SW 1271 (cell line): ENCODE data around the gene NCKAP5L.

ENCODE experiments used
- DNase-seq, 2 experiments: peaks; one replicate each; lab custom pipeline; 2025; lab: John Stamatoyannopoulos, UW

NCKAP5L gene

DNA sequence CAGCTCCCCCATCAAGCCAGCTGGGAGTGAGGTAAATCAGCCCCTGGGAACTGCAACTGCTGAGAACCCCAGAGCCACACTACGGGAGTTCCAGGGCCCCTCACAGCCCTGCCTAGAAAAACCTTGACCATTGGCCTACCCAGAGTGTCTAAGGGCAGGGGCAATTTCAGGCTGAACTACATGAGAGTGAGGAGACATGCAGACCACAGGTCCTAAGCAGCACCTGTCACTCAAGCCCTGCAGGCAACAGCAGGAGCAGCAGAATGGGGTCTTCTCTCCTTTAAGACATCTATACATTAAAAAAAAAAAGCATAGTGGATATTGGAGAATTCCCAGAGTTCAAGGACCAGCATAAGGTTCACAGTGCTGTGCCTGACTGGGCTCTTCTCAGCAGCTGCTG is 4.9 kb downstream of the NCKAP5L start:
- no peak for DNase-seq

DNA sequence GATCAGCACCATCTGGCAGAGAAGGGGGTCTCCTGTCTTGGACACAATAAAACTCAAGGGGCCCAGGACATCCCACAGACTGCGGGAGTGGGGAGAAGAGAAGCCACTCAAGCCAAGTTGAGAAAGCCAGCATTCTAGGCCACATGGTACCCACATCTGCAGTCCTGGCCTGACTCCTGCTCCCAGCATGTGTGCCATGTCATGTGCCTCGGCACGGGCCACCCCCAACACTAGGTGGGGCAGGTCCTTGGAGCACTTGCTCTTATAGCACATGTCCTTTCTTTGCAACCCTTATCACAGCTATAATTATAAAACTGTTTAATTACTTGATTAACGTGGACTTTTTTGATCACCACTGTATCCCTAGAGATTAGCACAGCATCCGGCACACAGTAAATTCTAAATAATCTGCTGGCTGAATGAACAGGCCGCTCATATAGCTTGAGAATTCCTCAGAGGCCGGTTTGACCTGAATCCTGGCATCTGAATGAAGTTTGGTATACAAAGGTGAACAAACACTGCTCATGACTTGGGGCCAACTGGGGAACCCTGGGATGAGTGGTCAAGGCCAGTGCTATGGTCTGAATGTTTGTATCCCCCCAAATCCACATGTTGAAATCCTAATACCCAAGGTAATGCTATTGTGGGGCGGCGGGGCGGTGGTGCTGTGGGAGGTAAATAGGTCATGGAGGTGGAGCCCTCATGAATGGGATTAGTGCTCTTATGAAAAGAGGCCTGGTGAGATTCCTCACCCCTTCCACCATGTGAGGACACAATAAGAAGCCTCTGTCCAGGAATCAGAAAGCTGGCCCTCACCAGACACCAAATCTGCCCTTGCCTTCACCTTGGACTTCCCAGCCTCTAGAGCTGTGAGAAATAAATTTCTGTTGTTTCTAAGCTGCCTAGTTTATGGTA is 6.6 kb downstream of the NCKAP5L start:
- DNase-seq, result no peak

DNA sequence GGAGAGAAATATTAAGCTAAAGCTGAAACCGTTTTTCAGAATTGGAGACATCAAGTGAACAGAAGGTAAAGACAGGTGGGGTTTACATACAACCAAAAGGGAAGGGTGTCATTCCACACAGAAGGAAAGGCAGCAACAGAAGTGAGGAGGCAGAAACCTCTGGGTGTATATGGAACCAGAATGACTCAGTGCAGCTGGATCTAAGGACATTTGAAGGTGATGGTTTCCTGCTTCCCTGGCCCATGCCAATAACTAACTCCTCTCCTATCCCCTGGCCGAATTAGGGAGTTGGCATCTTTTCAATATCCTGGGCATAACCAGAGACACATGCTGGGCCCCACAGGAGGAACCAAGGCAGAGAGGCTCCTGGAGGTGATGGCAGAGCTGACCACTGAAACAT is 8.4 kb downstream of the NCKAP5L start:
- DNase-seq, result no peak

DNA sequence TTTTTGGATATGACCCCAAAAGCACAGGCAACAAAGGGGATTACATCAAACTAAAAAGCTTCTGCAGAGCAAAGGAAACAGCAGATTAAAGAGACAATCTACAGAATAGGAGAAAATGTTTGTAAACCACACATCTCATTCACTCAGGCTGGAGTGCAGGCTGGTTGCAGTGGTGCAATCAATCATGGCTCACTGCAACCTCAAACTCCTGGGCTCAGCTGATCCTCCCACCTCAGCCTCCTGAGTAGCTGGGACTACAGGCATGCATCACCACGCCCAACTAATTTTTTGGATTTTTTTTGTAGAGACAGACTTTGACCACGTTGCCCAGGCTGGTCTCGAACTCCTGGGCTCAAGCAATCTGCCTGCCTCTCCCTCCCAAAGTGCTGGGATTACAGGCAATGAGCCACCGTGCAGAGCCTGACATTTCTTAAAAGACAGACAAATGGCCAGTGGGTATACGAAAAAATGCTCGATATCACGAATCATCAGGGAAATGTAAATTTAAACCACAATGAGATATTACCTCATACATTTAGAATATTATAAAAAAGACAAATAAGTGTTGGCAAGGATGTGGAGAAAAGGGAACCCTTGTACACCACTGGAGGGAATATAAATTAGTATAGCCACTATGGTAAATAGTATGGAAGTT is 9.8 kb downstream of the NCKAP5L start:
- no peak for DNase-seq

DNA sequence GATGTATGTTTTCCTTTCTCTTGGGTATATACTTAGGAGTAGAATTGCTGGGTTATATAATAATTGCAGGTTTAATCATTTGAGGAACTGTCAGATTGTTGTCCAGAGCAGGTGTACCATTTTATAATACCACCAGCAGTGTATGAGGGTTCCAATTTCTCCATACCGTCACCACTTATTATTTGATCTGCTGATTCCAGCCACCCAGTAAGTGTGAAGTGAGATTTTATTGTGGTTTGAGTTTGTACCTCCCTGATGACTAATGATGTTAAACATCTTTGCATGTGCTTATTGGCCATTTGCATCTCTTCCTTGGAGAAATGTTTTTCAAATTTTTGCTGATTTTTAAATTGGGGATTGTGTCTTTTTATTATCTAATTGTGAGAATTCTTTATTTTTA is 15.1 kb downstream of the NCKAP5L start:
- DNase-seq, result no peak

DNA sequence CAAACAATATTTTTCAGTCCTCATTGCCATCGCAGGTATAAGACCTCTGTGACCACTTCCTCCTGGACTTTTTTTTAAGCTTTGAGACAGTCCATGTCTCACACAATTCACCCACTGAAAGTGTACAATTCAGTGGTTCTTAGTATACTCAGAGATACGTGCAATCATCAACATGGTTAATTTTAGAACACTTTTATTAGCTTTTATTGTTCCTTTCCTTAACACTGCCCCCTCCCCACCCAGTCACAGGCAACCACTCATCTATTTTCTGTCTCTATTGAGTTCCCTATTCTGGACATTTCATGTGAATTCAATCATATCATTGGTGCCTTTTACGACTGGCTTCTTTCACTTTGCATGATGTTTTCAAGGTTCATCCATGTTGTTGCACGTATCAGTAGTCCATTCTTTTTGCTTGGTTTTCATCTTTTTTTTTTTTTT is 16.2 kb downstream of the NCKAP5L start:
- DNase-seq, result no peak

DNA sequence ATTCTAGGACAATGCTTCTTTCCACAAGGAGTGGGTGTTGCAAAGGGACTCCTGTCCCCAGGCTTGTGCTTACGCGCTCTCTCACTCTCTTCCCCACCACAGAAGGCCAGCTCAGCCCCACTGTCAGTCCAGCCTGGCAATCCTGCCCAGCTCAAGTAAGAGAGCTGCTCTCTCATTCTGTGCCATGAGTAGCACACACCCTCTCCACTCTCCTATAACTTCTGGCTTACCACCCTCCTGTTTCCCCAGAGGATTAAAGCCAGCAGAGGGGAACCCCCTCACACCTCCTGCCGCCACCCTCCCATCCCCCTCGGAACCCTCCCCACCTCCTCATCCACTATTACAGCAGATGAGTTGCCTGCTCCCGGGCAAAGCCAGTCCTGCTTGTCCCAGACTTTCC is 17.1 kb downstream of the NCKAP5L start:
- no peak for DNase-seq

DNA sequence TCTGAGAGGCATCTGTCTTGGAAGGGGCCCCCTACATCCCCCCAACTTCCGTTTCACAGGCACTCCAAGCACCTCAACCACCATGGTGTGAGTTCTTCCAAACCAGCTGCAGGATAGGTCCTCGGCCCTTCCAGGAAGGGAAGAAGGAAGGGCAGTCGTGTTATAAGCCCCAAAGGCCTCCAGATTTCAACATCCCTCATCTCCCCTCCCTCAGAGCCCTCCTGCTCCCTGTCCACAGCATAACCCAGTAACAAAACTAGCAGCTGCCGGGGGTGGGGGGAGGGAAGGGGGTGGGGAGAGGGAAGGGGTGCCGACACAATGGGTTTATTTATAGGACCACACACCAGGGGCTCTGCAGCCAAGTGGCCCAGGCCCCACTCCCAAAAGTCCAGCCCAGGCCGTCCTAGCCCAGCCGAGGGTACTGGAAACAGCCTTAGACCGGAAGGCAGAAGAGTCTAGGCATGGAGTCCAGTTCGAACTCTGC is 18.3 kb downstream of the NCKAP5L start:
- no peak for DNase-seq

DNA sequence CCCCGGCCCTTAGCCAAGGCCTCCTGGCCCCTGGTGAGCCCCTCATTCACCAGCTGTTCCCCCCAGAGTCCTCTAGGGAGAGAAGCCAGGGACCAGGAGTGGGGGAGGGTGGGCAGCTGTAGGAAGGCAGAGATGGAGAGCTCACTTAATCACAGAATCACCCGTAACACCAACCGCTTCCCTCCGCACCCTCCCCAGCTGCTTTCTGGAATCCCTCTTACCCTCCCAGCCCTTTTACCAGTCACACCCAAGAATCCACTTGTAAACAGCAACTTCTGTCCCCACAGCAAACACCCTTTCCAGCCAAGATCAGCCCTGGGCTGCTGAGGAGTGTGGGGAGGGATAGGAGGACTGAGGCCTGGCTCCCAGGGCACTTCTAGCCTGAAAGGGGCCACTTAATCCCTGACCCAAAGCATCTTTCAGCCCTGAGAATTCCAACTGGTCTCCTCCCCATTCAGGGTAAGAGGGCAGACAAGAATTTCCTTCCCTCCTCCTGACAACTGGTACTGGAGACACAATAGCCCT is 18.8 kb downstream of the NCKAP5L start:
- no peak for DNase-seq

DNA sequence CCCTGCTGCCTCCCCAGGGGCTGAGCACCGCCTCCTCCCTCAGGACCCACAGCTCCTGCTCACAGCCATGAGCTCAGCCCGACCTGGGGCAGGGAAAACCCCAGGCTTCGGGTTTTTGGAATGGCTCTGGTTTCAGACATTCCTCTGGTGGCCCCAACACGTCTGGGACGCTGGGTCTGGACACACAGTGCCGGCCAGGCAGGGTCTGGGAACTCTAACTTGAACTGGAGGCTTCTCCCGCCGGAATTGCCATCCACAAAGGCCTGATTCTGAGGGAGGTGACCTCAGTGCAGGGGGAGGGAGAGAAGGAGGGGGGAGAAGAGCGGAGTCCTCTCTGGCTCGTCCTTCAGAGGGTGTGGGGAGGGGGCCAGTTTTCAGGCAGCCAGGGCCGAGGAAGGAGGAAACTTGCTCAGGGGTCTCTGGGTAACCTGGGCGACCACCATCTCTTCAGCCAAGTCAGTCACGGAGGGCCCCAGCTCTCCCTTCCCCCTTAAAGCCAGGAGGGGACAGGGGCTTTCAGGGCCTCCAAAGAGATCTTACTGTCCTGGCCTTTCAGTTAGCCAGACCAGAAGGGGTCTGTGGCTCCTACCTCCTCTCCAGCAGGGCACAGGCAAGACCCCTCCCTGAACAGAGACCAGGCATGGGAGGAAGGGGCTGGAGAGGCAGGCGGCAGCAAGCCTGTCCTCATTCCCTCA is 19.4 kb downstream of the NCKAP5L start:
- no peak for DNase-seq

DNA sequence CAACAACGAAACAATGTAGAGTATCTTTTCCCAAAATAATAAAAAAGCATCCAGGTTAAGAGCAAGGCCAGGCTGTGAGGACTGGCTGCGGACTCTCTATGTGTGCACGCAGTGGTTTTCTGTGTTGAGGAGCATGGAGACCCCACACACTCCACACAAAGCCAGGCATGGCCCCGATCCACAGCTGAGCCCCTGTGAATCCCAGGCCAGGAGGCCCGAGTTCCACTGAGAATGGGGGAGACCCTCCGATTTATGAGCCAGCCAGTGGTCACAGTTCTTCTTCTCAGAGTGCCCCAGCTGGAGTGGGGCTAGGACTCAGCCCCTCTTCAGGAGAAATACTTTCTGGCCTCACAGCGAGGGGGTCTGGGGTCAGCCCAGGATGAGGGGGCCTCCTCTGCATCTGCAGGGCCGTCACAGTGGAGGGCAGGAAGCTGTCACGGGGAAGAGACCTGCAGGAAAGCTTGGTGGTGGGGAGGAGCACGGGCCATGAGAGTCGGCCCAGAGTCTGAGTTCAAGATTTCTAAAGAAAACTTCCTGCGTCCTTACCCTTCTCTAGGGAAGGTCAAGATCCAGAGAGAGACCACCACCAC is 20.1 kb downstream of the NCKAP5L start:
- no peak for DNase-seq

DNA sequence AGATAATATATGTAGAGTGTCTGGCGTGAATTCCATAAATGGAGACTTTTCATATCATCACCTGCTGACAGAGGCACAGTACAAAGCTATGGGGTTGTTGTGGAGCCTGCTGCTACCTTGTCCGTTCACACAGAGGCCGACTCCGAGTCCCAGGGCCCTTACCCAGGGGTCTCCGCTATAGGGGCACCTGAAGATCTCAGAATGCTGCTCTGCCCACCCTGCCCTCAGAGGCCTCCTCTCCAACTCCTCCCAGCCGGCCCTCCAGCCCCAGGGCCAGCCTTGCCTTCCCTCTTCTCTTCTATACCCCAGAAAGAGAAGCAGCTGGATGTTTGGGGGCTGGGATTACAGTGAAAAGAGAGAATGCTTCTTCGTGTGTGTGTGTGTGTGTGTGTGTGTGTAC is 21.3 kb downstream of the NCKAP5L start:
- no peak for DNase-seq

DNA sequence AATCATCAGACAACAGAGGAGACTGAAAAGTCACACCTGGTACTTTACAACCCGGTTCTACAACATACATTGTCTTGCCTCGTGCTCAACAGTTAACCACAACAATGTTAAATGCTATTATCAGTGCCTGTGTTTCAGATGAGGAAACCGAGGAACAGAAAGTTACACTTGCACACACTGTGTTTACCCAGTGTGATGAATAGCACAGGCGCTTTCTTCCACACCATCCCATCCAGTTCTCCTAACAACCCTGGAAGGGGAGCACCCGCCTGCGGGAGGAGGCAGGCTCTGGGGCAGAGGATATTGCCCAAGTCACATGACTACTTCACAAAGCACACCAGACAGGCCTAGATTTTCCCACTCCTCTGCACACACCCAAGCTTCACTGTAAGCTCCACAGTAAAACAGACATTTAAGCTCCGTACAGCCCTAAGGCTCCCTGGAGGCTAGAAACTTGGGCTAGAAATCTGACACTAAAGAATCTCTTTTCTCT is 21.8 kb downstream of the NCKAP5L start:
- DNase-seq, result no peak

DNA sequence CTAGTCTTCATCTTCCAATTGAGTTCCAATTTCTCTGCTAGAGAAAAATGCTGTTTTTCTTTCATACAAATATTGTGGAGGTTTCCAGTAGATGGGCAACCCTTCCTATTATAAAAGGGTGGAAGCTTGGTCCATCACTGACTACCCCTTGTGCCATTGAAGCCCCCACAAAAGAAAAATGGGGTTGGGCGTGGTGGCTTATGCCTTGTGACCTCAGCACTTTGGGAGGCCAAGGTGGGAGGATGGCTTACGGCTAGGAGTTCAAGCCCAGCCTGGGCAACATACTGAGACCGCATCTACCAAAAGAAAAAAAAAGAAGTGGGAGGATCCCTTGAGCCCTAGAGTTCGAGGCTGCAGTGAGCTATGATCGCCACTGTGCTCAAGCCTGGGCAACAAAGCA is 22.8 kb downstream of the NCKAP5L start:
- DNase-seq, result no peak

DNA sequence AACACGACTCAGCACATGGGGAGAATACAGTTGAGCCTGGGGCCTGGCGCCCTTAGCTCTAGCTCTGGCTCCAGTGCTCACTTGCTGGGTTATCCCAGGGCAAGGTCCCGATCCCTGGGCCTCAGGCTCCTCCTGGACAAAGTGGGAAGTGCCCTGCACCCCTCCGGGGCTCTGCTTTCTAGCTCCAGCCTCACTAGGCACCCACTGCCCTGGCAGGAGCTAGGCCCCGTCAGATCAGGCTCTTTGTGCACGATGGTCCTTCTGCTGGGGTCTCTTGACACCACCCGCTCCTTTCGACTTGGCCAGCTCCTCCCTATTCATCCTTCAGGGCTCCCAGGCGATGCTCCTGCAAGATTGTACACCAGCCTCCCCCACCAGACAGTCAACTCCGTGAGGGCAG is 23.4 kb downstream of the NCKAP5L start:
- DNase-seq, result no peak

DNA sequence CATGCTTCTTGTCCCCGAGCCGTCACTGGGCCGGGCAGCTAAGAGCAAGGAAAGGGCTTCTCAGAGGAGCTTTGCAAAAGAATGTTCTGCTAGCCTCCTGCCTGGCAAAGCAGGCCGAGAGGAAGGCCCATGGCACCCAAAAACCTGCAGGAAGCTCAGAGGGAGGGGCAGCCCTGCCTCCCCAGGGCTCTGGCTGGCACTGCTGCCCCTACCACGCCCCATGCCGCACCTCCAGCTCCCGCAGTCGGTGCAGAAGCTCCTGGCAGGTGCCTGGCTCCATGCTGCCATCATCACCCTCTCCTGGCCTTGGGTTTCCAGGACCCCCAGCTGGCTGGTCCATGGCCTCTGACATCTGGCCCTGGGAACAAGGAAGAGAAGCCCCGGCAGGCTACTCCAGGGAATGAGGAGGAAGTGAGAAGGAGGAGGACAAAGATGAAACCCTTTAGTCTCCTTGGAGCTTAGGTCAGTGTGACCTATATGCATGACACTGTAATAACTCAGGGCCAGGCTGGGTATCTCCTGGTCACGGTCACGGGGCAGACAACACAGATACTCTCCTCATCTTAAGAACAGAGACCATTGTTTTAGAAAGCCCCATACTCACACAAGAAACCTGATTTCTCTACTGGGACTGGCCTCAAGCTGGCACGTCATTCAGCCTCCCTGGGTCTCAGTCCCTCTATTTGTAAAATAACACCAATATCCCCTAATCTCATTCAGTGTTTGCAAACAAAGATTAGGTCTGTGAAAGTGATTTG is 24.3 kb downstream of the NCKAP5L start:
- no peak for DNase-seq

DNA sequence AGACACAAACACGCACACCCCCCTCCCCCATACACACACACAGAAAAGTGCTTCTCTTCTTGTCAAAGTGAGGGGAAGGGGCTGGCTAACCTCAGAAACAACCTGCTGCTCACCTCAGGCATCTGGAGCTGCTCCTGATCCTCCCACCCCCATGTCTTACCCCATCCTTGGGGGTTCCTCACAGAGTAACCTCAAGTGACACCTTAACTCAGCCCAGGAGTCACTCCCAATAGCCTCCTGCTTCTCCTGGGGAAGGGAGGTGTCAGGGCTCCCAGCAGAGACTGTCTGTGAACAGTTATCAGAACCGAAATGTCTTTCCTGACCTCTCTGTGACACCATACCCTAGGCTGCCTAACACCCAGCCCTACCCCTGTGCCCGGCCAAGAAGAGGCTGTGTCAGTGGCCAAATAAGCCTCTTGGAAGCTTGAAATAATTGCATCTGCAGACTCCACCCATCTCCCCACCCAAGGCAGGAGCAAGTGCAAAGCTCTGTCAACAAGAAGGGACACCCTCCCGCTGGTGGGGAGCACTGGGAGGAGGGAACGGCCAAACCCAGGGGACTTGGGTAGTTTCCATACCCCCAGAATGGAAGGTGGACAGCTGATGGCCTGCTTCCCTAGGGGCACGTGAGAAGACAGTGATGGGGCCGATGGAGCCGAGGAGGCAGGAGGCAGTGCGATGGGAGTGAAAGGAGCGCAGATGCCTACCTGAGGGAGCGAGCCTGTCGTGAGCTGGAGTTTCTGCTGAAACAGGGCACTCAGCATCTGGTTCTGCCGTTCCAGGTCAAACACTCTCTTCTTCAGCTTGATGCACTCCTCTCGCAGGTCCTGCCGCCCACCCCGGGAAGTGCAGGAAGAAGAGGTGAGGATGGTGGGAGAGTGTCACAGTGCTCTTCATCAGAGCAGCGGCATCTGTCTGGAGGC is 26.8 kb downstream of the NCKAP5L start:
- DNase-seq, result no peak

DNA sequence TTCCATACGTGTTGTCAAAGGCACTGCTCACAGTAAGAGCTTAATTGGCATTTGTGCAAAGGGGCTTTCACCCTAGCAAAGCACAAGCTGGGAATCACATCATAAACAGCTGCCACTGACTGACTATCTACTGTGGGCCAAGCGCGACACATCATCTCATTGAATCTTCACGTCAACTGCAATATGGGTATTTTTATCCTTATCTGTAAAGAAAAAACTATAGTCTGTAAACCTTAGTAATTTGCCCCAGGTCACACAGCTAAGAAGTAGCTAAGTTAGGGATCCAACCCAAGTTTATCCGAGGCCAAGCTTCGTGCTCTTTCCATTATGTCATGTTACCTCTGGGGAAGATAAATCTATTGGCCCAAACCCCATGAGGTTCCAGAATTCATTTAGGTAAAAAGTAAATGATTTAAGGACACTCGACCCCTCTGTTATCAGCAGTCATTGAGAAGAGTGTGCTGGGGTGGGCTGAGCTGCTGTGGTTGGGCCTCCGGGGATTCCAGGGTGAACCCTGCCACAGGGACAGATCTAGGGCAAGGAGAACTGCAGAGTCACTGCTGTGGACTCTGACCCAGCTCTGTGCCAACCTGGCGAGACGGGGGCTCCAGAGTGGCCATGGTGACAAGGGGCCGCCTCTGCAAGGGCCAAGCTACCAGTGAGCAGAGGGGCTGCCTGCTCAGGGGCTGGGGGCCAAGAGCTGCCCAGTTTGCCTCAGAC is 27.6 kb downstream of the NCKAP5L start:
- no peak for DNase-seq

DNA sequence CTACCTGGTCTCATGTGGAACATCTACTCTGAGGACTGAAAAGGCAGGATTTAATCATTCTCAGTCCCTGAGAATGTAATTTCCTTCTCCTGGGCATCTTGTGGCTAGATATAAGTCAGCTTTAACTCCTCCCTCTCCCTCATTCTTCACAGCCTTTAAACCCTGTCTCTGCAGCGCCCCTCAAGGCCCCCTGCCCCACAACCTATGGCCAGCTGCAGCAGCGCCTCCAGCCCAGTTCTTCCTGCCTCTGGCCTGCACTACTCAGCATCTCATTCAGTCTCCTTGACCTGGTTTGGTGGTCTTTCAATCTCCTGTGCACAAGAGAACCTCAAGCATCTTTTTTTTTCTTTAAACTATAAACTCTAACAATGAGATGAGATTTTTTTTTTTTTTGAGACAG is 29.3 kb downstream of the NCKAP5L start:
- DNase-seq, result no peak
